Coronary artery (tissue), 2 donors: ENCODE data around the gene HELLS.

Experiments
- DNase-seq: peaks from one replicate; pipeline ENCODE4 v3.0.0-alpha.2; 2017; ENCODE audit warnings: low spot score
- H3K27ac ChIP-seq, 2 donors: fragments of 200-600 bp; sonication (generic); one replicate each; pipeline ENCODE4 v1.5.1; 2016 to 2019
- H3K4me3 ChIP-seq: fragments of 200-600 bp; sonication (generic); 2 replicates; pipeline ENCODE4 v1.5.1; 2016; ENCODE audit warnings: mild to moderate bottlenecking, moderate library complexity
- CTCF ChIP-seq: fragments of 200-600 bp; sonication (generic); IDR thresholded peaks from one replicate; pipeline ENCODE4 v1.5.1; 2019; ENCODE audit warnings: antibody characterized with exemption

The HELLS gene

GRCh38 chr10:94608559-94608958, 63.0 kb downstream of the HELLS start:
- Histone ChIP-seq H3K4me3 (no peak overlapping the region), H3K27ac (no peak overlapping the region)
- no peak for DNase-seq
- no peak for TF ChIP-seq CTCF

GRCh38 chr10:94614558-94614957, 69.0 kb downstream of the HELLS start:
- no peak for TF ChIP-seq CTCF
- no peak for DNase-seq
- H3K4me3 ChIP-seq = no peak overlapping the region
- no peak overlapping the region for H3K27ac ChIP-seq

- Histone ChIP-seq H3K27ac (no peak overlapping the region), H3K4me3 (no peak overlapping the region)
- no peak for TF ChIP-seq CTCF
- no peak for DNase-seq
Observed at GRCh38 chr10:94617389-94617944, 71.9 kb downstream of the HELLS start.

GRCh38 chr10:94622666-94623205, 77.1 kb downstream of the HELLS start:
- no peak for TF ChIP-seq CTCF
- H3K4me3 ChIP-seq = no peak overlapping the region
- DNase-seq = no peak
- H3K27ac ChIP-seq = no peak overlapping the region

GRCh38 chr10:94623572-94623971, 78.0 kb downstream of the HELLS start:
- Histone ChIP-seq H3K27ac (no peak overlapping the region), H3K4me3 (no peak overlapping the region)
- no peak for TF ChIP-seq CTCF
- DNase-seq = no peak

- DNase-seq = no peak
- Histone ChIP-seq H3K4me3 (no peak overlapping the region), H3K27ac (no peak overlapping the region)
- TF ChIP-seq CTCF = no peak
Observed at GRCh38 chr10:94626476-94626875, 80.9 kb downstream of the HELLS start.

- no peak overlapping the region for H3K27ac ChIP-seq
- DNase-seq = no peak
- H3K4me3 ChIP-seq = no peak overlapping the region
- TF ChIP-seq CTCF = no peak
Observed at GRCh38 chr10:94627511-94627910, 81.9 kb downstream of the HELLS start.
